Measurements from ENCODE around the gene CCSAP. TPM values are rescaled to one million over a fixed set of nuclear protein-coding genes. Genes with fewer than 3 reads are reported as not detected.

Gene CCSAP
- total and polyA plus RNA-seq, 2 of the 4 experiments (the other 2 are of a cell fraction): 2.3 to 3.8 TPM

DNA sequence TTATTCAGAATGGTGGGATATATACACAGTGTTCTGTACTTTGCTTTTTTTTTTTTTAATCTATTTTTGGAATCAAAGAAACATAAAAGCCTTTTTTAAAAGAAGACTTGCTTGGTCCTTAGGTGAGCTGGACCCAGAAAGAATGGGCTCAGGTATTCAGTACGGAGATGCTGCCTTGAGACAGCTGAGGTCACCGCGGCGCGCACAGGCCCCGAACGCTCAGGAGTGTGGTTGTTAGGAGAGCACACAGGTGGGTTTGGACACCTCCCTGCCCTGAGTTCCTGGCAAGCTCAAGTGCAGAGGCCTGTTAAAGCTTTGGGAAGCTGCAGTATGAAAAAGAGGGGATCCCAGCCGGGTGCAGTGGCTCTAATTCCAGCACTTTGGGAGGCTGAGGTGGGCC lies 40.1 kb downstream of the CCSAP start:
- ChIA-PET CTCF (no interaction called here), POLR2A (ENCODE audit: unreplicated experiment) (no interaction called here)
- no TSS peak for BruUV-seq (replicated peaks)
- Histone ChIP-seq H4K8ac (ENCODE audit: low read depth in 2 of 2, low read length in 2 of 2) (no peak overlapping the region), H3K56ac (ENCODE audit: extremely low read depth, insufficient read depth, low read length) (no peak overlapping the region), H3K23ac (ENCODE audit: low read depth, low read length) (no peak overlapping the region), H4K5ac (ENCODE audit: low read depth, low read length) (no peak overlapping the region), H3K36me3 (ENCODE audit: control insufficient read depth, insufficient read depth, low read length) (peaks cover 39% of the 10 kb centered on the region), H2BK120ac (ENCODE audit: low read depth, low read length) (no peak overlapping the region), H3K9me3 (ENCODE audit: control insufficient read depth, insufficient read depth, low read length) (no peaks in the 10 kb centered on the region), H3K9ac (ENCODE audit: low read depth, low read length) (no peak overlapping the region), H2BK20ac (ENCODE audit: low read depth, low read length) (no peak overlapping the region), H3K4me1 (ENCODE audit: control insufficient read depth, insufficient read depth, low read length) (peaks cover 8% of the 10 kb centered on the region), H2AK9ac (replicated peaks; ENCODE audit: low read depth, low read length, poor library complexity) (no peak overlapping the region), H3K4ac (ENCODE audit: low read depth, low read length) (no peak overlapping the region), H3K27ac (ENCODE audit: insufficient read depth, low read length) (no peak overlapping the region), H3K4me3 (ENCODE audit: insufficient read depth, low read depth, low read length) (no peak overlapping the region), H3K4me2 (ENCODE audit: low read depth, low read length) (no peak overlapping the region), H3K27me3 (ENCODE audit: control insufficient read depth, insufficient read depth, low read length) (no peaks in the 10 kb centered on the region), H2BK15ac (ENCODE audit: low read depth, low read length) (no peak overlapping the region), H4K20me1 (ENCODE audit: insufficient read depth, low read length) (0 out of 2 replicates have a peak, but pooled peaks cover 3% of the 10 kb centered on the region), H2AFZ (replicated peaks; ENCODE audit: low read length, poor library complexity) (no peak overlapping the region), H3K79me1 (ENCODE audit: low read depth in 1 of 2, low read length in 2 of 2) (peaks cover 8 to 16% of the 10 kb centered on the region in 2 experiments; a peak in 3 of 4 replicates), H3K18ac (ENCODE audit: low read depth, low read length) (no peak overlapping the region), H2BK5ac (ENCODE audit: low read depth, low read length, poor library complexity, severe bottlenecking) (no peak overlapping the region), H3K14ac (replicated peaks; ENCODE audit: low read depth, low read length) (no peak overlapping the region), H4K91ac (ENCODE audit: insufficient read depth, low read depth, low read length) (no peak overlapping the region), H2AK5ac (ENCODE audit: low read depth, low read length) (no peak overlapping the region), H3K9me1 (ENCODE audit: insufficient read depth, low read length) (peaks cover 13% of the 10 kb centered on the region)
- 90% methylated on average over 2 of the region's 8 CpGs; no CpG with 5 or more reads in 1 of the 2 experiments for WGBS, 2 experiments (ENCODE audit: extremely low coverage in 2 of 2, insufficient read length in 1 of 2)
- dilution Hi-C loops (cut with HindIII; ENCODE audit: low sequenced_read_pairs, unreplicated experiment): no loop called here
- TF ChIP-seq MAFK (IDR thresholded peaks at IDR 0.05; ENCODE audit: low read depth, low read length) (no peak), RFX5 (IDR thresholded peaks at IDR 0.05; ENCODE audit: low read depth, low read length) (no peak), CHD1 (IDR thresholded peaks at IDR 0.05; ENCODE audit: low read depth, low read length) (no peak), CEBPB (IDR thresholded peaks at IDR 0.05; ENCODE audit: low read depth, low read length) (no peak), BHLHE40 (IDR thresholded peaks at IDR 0.05; ENCODE audit: low read depth, low read length) (no peak), FOS (IDR thresholded peaks at IDR 0.05; ENCODE audit: low read depth, low read length) (no peak), POLR2A (IDR thresholded peaks at IDR 0.05; ENCODE audit: low read depth, low read length) (no peak), RAD21 (IDR thresholded peaks at IDR 0.05; ENCODE audit: low read length) (no peak), MXI1 (IDR thresholded peaks at IDR 0.05; ENCODE audit: borderline replicate concordance, low read depth, low read length) (no peak), RCOR1 (IDR thresholded peaks at IDR 0.05; ENCODE audit: insufficient replicate concordance, low read length) (no peak), ELK1 (IDR thresholded peaks at IDR 0.05; ENCODE audit: borderline replicate concordance, low read depth, low read length) (no peak), SMC3 (IDR thresholded peaks at IDR 0.05; ENCODE audit: low read depth, low read length) (no peak)
- TF ChIP-seq, protein P1, sequence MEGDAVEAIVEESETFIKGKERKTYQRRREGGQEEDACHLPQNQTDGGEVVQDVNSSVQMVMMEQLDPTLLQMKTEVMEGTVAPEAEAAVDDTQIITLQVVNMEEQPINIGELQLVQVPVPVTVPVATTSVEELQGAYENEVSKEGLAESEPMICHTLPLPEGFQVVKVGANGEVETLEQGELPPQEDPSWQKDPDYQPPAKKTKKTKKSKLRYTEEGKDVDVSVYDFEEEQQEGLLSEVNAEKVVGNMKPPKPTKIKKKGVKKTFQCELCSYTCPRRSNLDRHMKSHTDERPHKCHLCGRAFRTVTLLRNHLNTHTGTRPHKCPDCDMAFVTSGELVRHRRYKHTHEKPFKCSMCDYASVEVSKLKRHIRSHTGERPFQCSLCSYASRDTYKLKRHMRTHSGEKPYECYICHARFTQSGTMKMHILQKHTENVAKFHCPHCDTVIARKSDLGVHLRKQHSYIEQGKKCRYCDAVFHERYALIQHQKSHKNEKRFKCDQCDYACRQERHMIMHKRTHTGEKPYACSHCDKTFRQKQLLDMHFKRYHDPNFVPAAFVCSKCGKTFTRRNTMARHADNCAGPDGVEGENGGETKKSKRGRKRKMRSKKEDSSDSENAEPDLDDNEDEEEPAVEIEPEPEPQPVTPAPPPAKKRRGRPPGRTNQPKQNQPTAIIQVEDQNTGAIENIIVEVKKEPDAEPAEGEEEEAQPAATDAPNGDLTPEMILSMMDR (conservative IDR thresholded peaks at IDR 0.05; ENCODE audit: low read depth, low read length): no peak
- intact Hi-C loops (cut with micrococcal nuclease): no loop called here
- DNase-seq (no peak), ATAC-seq (ENCODE audit: low read depth) (no peak)
- in situ Hi-C loops (cut with MboI; ENCODE audit: low sequenced_read_pairs): no loop called here

Data from IMR-90 (cell line).